Measurements from ENCODE around the gene RPTOR.

RPTOR gene

DNA sequence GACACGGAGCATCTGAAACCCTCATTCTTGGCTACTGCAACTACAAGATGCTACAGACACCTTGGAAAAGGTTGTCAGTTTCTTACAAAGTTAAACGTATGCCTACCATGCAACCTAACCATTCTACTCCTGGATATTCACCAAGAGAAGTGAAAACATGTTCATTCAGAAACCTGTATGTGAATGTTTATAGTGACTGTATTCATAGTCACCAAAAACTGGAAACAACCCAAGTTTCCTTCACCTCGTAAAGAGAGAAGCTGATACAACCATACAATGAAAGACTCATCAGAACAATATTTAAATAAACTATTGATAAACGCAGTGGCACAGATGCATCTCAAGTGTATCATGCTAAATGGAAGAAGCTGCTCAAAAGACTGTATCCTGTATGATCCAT is 391.6 kb downstream of the RPTOR start:
- FAIRE-seq (no peak), DNase-seq (ENCODE audit: insufficient read length, low spot score) (no peak)
- TF ChIP-seq SPI1 (IDR thresholded peaks at IDR 0.05; ENCODE audit: low read depth, low read length) (no peak), POLR2A (IDR thresholded peaks at IDR 0.05; ENCODE audit: low read depth, low read length) (no peak)

DNA sequence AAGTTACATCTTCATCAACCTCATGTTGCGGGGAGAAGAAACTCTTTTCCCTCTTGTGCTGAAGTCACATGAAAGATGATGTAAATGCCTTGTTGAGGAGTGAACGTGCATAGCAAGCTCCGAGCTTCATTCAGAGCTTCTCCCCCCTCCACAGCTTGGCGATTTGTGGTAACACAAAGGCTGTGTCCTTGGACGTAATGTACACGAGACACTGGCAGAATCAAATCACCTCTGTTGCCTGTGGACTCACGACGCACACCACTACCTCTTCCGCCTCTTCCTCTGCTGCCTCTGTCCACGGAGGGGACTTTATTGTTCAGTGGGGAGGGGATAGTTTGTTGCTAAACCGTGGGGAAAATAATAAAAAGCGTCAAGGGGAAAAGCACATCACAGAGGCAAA is 392.1 kb downstream of the RPTOR start:
- DNase-seq (ENCODE audit: insufficient read length, low spot score), result no peak
- peak; percentile 68 for FAIRE-seq
- TF ChIP-seq SPI1 (IDR thresholded peaks at IDR 0.05; ENCODE audit: low read depth, low read length), result no peak
- no peak for TF ChIP-seq POLR2A (IDR thresholded peaks at IDR 0.05; ENCODE audit: low read depth, low read length)
- no peak for TF ChIP-seq PAX5 (IDR thresholded peaks at IDR 0.05; ENCODE audit: insufficient read depth, low read length, severe bottlenecking)
- TF ChIP-seq POLR2AphosphoS5 (IDR thresholded peaks at IDR 0.05; ENCODE audit: low read depth, low read length), result no peak
- TF ChIP-seq POU2F2 (IDR thresholded peaks at IDR 0.05; ENCODE audit: low read depth, low read length), result no peak
- no peak for TF ChIP-seq TAF1 (IDR thresholded peaks at IDR 0.05; ENCODE audit: low read depth, low read length)

DNA sequence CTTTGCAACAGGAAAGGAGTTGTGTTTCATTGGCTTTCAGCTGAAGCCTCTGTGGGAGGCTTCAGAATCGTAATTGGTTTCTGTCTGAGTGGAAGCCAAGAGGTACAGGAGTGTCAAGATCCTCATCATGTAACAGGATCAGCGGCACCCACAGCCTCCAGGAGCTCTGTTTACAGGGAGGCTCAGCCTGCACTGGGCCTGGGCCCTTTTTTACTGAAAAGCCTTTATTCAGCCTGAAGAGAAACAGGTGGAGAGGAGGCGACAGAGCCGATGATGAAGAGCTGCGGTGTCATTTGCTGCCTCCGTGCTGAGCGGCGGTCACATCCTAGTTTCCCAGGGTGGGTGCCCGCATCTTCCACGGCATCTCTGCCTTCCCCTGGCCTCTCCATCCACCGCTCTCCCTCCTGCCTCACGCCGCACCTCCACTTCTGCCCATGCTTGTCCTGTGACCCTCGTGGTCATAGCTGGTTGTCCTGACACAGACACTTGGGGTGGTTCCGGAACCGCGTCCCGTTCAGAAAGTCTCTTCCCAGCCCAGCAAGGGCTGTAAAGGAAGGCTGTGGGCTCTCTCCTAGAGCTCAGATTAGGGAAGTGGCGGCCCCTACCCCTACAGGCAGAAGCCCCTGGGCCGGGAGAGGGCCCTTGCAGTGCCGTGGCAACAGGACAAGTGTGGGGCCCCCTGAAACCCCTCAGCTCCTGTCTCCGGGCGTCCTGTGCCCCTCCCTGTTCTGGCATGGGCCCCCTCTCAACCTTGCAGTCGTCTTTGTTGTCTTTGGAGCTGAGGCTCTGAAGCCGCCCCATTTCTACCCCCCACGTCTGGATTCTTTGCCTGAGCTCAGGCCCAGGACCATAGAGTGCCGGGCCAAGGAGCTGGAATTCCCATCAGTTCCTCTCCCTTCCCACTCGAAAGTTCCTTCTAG is 393.1 kb downstream of the RPTOR start:
- no peak for TF ChIP-seq TAF1 (IDR thresholded peaks at IDR 0.05; ENCODE audit: low read depth, low read length)
- no peak for TF ChIP-seq SPI1 (IDR thresholded peaks at IDR 0.05; ENCODE audit: low read depth, low read length)
- no peak for TF ChIP-seq POU2F2 (IDR thresholded peaks at IDR 0.05; ENCODE audit: low read depth, low read length)
- no peak for TF ChIP-seq POLR2AphosphoS5 (IDR thresholded peaks at IDR 0.05; ENCODE audit: low read depth, low read length)
- TF ChIP-seq POLR2A (IDR thresholded peaks at IDR 0.05; ENCODE audit: low read depth, low read length), result no peak
- TF ChIP-seq PAX5 (IDR thresholded peaks at IDR 0.05; ENCODE audit: insufficient read depth, low read length, severe bottlenecking), result no peak
- FAIRE-seq (no peak), DNase-seq (ENCODE audit: insufficient read length, low spot score) (no peak)

DNA sequence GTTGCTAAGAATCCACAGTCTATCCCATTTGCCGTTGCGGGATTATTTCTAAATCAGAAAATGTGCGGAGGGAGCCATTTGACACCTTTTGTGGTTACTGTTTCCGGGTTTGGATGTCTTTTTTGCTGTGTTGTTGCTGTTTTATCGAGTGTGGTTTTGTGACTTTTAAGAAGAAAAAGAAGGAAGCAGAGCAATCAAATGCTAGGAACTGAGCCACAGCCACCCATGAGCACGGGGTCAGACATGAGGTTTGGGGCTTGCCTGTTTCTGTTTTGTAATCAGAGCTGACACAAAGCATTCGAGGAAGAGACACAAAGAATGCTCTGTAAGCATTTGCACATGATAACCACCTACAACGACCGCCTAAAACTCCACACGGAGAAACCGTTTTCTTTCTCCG is 393.9 kb downstream of the RPTOR start:
- DNase-seq (ENCODE audit: insufficient read length, low spot score), result no peak
- FAIRE-seq, result peak; percentile 35

DNA sequence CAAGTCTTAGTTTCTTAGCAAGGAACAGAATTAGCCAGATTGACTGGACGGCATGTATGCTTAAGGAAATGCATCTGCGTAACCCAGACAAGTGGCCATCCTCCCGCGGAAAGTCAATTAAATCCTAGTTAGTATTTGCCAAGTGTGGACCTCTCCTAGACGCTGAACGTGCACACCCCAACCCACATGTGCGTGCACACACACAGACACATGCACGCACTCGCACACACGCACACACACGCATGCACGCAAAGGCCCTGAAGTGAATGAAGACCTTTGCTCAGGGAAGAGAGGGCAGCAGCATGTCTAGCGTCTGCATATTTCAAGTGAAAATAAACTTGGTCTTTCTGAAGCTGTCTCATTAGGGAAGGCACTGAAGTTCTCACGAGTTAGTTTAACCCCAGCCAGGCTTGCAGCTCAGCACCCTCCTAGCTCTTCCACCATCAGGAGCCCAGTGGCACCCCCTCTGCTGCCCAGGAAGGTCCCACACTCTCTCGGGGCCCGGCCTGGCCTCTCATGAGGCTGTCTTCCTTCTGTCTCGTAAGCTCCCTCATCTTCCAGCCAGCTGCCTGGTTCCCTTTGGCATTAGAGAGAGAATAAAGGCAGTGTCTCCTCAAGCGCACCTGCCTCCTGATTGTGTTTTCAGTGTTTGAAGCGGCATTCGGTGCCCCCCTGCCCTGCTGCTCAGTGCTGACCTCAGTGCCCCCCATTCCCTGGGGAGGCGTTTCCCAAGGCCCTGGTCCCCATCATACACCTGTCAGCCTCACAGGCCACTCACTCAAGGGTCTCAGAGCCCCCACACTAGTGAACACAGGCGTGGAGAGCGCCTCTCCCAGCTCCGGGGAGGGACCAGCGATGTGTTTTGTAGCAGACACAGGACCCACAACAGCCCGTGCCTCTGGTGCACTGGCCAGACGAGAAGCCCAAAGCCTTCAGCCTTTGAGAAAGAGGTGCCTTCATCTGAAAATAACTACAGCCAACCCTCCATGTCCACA is 394.8 kb downstream of the RPTOR start:
- no peak for FAIRE-seq
- TF ChIP-seq TAF1 (IDR thresholded peaks at IDR 0.05; ENCODE audit: low read depth, low read length) (no peak), POU2F2 (IDR thresholded peaks at IDR 0.05; ENCODE audit: low read depth, low read length) (no peak), SPI1 (IDR thresholded peaks at IDR 0.05; ENCODE audit: low read depth, low read length) (no peak), PAX5 (IDR thresholded peaks at IDR 0.05; ENCODE audit: insufficient read depth, low read length, severe bottlenecking) (no peak), POLR2AphosphoS5 (IDR thresholded peaks at IDR 0.05; ENCODE audit: low read depth, low read length) (no peak), POLR2A (IDR thresholded peaks at IDR 0.05; ENCODE audit: low read depth, low read length) (no peak)
- DNase-seq (ENCODE audit: insufficient read length, low spot score), result no peak

More for the DNA sequence above, 393.9 kb downstream of the RPTOR start:
- no peak for TF ChIP-seq PAX5 (IDR thresholded peaks at IDR 0.05; ENCODE audit: insufficient read depth, low read length, severe bottlenecking)
- no peak for TF ChIP-seq TAF1 (IDR thresholded peaks at IDR 0.05; ENCODE audit: low read depth, low read length)
- no peak for TF ChIP-seq POLR2A (IDR thresholded peaks at IDR 0.05; ENCODE audit: low read depth, low read length)
- TF ChIP-seq POU2F2 (IDR thresholded peaks at IDR 0.05; ENCODE audit: low read depth, low read length), result no peak
- no peak for TF ChIP-seq SPI1 (IDR thresholded peaks at IDR 0.05; ENCODE audit: low read depth, low read length)
- no peak for TF ChIP-seq POLR2AphosphoS5 (IDR thresholded peaks at IDR 0.05; ENCODE audit: low read depth, low read length)

DNA sequence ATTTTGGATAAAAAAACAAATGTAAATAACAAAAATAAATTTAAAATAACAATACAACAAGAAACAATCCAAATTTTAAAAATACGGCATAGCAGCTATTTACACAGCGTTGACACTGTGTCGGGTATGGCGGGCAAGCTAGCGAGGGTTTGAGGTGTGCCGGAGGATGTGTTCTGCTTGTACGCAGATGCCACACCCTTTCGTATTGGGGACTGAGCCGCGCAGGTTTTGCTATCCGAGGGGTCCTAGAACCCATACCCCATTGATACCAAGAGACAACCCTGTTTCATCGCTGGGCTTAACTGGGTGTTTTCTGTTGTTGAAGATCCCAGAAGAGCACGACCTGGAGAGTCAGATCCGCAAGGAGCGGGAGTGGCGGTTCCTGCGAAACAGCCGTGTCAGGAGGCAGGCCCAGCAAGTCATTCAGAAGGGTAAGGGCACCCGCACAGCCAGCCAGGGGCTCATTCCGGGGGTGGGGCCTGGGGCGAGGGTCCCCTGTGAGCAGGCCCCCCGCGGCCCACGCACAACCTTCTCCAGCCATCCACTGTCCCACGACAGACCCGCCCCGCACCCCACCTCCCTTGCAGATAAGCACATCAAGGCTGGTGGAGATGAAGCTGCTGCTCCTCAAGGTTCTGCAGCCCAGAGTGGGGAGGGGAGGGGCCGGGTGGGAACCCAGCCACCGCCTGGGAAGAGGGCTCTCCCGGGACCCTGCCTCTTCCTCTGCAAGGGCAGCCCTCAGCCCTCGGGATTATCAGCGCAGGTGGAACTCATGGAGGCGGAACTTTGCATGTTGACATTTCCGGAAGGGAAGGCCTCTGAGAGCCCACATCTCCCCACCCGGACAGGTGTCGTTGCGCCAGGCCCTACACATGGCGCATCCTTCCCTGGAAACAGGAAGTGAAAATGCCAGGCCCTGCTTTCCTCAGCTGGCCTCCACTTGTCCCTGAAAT is 395.8 kb downstream of the RPTOR start:
- DNase-seq (ENCODE audit: insufficient read length, low spot score), result no peak
- FAIRE-seq, result peak; percentile 31
- TF ChIP-seq POLR2AphosphoS5 (IDR thresholded peaks at IDR 0.05; ENCODE audit: low read depth, low read length), result no peak
- TF ChIP-seq SPI1 (IDR thresholded peaks at IDR 0.05; ENCODE audit: low read depth, low read length), result peak; percentile 89

DNA sequence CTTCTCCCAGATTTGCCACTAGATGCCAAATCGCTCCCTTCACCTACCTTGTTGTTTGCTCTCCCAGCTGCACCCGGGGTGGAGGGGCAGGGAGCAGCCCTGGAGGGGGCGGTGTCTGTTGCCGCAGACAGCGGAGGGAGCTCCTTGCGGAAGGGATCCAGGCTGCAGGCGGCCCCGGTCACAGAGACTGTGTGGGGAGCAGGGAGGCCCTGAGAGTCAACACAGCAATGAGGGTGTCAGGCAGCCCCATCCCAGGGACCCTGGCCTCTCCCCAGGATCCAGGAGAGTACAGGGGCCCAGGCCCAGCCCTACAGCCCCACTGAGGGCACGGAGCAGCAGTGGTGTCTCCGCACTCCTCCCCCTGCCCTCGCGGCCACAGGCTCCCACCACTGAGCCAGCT is 396.5 kb downstream of the RPTOR start:
- TF ChIP-seq TAF1 (IDR thresholded peaks at IDR 0.05; ENCODE audit: low read depth, low read length) (no peak), POLR2AphosphoS5 (IDR thresholded peaks at IDR 0.05; ENCODE audit: low read depth, low read length) (no peak), SPI1 (IDR thresholded peaks at IDR 0.05; ENCODE audit: low read depth, low read length) (no peak), POLR2A (IDR thresholded peaks at IDR 0.05; ENCODE audit: low read depth, low read length) (no peak), POU2F2 (IDR thresholded peaks at IDR 0.05; ENCODE audit: low read depth, low read length) (no peak), PAX5 (IDR thresholded peaks at IDR 0.05; ENCODE audit: insufficient read depth, low read length, severe bottlenecking) (no peak)
- DNase-seq (ENCODE audit: insufficient read length, low spot score) (no peak), FAIRE-seq (no peak)

DNA sequence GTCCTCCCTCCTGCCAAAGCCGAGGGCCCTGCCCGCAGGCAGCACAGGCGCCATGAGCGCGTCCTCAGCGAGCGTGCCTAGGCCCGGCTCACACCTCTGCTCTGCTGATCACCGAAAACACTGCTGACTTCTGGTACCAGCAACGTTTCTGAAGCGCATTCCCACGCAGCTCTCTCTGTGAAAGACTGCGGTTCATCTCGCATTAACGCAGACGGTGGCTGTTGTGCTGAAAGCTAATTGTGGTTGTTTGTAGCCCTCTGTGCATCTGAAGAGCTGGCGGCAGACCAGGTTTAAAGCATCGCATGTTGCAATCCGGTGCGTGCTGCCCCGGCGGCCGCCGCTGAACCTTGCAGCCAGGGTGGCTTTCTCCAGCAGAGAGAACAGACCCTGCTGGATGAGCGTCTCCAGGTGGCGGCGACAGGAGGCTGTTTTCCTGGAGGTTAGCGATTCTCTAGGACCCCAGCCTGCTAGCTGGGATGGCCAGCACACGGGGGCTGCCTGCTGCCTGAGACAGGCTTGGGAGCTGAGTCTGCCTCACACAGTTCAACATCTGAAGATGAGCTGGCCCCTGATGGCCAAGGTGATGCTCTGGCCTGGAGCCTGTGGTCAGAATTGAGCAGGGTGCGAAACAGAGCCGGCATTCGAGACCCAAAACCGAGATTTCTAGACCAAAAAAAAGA is 397.2 kb downstream of the RPTOR start:
- FAIRE-seq (no peak), DNase-seq (ENCODE audit: insufficient read length, low spot score) (no peak)
- TF ChIP-seq POLR2A (IDR thresholded peaks at IDR 0.05; ENCODE audit: low read depth, low read length), result no peak
- no peak for TF ChIP-seq PAX5 (IDR thresholded peaks at IDR 0.05; ENCODE audit: insufficient read depth, low read length, severe bottlenecking)
- TF ChIP-seq SPI1 (IDR thresholded peaks at IDR 0.05; ENCODE audit: low read depth, low read length), result no peak
- no peak for TF ChIP-seq POLR2AphosphoS5 (IDR thresholded peaks at IDR 0.05; ENCODE audit: low read depth, low read length)
- no peak for TF ChIP-seq POU2F2 (IDR thresholded peaks at IDR 0.05; ENCODE audit: low read depth, low read length)

All from GM12891 (cell line).